ENCODE results near the gene PAK4. TPM values are rescaled to one million over a fixed set of nuclear protein-coding genes. Genes with fewer than 3 reads are reported as not detected.

The PAK4 gene
- polyA plus RNA-seq, 1 of the 3 experiments (the other 2 are of a cell fraction) = 36.4 TPM

DNA sequence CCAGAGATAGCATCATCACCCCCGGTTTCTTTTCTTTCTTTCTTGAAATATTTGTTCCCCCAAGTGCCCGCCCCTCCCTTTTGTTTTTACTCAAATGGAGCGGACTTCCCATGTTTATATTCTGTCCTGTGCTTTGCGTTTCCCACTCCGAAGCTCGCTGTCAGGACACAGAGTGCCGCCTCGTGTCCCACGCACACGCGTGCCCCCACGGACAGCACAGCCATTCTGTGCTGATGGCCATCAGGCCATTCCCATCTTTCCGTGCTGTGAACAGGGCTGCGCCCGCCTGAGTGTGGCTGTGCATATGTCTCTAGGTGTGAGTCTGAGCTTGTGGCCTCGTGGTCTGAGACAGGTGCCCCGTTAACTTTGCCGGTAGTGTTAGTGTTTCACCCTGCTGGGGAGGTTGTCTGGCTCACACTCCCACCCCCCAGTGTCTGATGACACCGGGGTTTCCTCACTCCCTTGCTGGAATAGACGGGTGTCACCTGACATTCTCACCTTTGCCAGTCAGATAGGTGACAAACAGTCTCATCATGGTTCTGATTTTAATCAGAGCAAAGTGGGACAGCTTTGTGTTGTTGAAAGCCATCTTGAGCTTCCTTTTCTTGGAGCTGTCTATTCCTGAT lies 6.9 kb downstream of the PAK4 start:
- Histone ChIP-seq H3K9me2 (no peaks in the 10 kb centered on the region), H3K9me3 (no peaks in the 10 kb centered on the region), H3K36me3 (replicated peaks in 1 of 2; ENCODE audit: control insufficient read depth in 1 of 2, insufficient read depth in 2 of 2, low read length in 1 of 2) (no peaks in the 10 kb centered on the region), H2AFZ (ENCODE audit: low read depth) (no peak overlapping the region), H3K79me2 (ENCODE audit: insufficient read depth) (peaks cover 97% of the 10 kb centered on the region), H3F3A (replicated peaks; ENCODE audit: insufficient read depth) (no peaks in the 10 kb centered on the region), H3K9ac (no peak overlapping the region), H3K4me3 (ENCODE audit: low read depth in 2 of 2, low read length in 1 of 2) (no peak overlapping the region), H3K4me1 (ENCODE audit: control insufficient read depth in 1 of 2, insufficient read depth in 2 of 2, low read depth in 1 of 2, low read length in 1 of 2) (peaks cover 0 to 49% of the 10 kb centered on the region in 2 experiments; a peak in 1 of 4 replicates), H4K20me1 (ENCODE audit: insufficient read depth) (peaks cover 85% of the 10 kb centered on the region), H3K27ac (ENCODE audit: low read depth in 2 of 2, low read length in 1 of 2) (no peak overlapping the region), H3K4me2 (no peak overlapping the region), H3K27me3 (ENCODE audit: insufficient read depth) (no peaks in the 10 kb centered on the region)
- ChIA-PET POLR2A (no interaction called here), CTCF (interaction anchor here (0.6 to 2.6 kb wide), 4 partner anchors 11 to 730 kb away, joined by 3 to 10 read pairs (median 3); partner anchors contain the start of gene FAM98C)
- TF ChIP-seq, protein P1, sequence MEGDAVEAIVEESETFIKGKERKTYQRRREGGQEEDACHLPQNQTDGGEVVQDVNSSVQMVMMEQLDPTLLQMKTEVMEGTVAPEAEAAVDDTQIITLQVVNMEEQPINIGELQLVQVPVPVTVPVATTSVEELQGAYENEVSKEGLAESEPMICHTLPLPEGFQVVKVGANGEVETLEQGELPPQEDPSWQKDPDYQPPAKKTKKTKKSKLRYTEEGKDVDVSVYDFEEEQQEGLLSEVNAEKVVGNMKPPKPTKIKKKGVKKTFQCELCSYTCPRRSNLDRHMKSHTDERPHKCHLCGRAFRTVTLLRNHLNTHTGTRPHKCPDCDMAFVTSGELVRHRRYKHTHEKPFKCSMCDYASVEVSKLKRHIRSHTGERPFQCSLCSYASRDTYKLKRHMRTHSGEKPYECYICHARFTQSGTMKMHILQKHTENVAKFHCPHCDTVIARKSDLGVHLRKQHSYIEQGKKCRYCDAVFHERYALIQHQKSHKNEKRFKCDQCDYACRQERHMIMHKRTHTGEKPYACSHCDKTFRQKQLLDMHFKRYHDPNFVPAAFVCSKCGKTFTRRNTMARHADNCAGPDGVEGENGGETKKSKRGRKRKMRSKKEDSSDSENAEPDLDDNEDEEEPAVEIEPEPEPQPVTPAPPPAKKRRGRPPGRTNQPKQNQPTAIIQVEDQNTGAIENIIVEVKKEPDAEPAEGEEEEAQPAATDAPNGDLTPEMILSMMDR (IDR thresholded peaks at IDR 0.05) = no peak
- TF ChIP-seq FOXM1 (IDR thresholded peaks at IDR 0.05; ENCODE audit: low read depth) (no peak), TAF1 (IDR thresholded peaks at IDR 0.05; ENCODE audit: borderline replicate concordance, low read depth, low read length) (no peak), EZH2phosphoT487 (IDR thresholded peaks at IDR 0.05; ENCODE audit: borderline replicate concordance, low read depth) (no peak), MEF2A (IDR thresholded peaks at IDR 0.05; ENCODE audit: borderline replicate concordance, low read depth) (no peak), GATA2 (CRISPR knock-in tag; IDR thresholded peaks at IDR 0.05) (no peak), GABPA (IDR thresholded peaks at IDR 0.05; ENCODE audit: low read depth) (no peak), NRF1 (IDR thresholded peaks at IDR 0.05; ENCODE audit: low read depth, low read length) (no peak), NFIC (IDR thresholded peaks at IDR 0.05; ENCODE audit: borderline replicate concordance) (no peak), CHD2 (IDR thresholded peaks at IDR 0.05; ENCODE audit: low read length, partially characterized antibody) (no peak), EP300 (IDR thresholded peaks at IDR 0.05; ENCODE audit: borderline replicate concordance in 1 of 2, low read depth in 1 of 2, low read length in 1 of 2) (no peak), FOXJ3 (CRISPR knock-in tag; IDR thresholded peaks at IDR 0.05) (no peak)
- TF ChIP-seq, protein P2, sequence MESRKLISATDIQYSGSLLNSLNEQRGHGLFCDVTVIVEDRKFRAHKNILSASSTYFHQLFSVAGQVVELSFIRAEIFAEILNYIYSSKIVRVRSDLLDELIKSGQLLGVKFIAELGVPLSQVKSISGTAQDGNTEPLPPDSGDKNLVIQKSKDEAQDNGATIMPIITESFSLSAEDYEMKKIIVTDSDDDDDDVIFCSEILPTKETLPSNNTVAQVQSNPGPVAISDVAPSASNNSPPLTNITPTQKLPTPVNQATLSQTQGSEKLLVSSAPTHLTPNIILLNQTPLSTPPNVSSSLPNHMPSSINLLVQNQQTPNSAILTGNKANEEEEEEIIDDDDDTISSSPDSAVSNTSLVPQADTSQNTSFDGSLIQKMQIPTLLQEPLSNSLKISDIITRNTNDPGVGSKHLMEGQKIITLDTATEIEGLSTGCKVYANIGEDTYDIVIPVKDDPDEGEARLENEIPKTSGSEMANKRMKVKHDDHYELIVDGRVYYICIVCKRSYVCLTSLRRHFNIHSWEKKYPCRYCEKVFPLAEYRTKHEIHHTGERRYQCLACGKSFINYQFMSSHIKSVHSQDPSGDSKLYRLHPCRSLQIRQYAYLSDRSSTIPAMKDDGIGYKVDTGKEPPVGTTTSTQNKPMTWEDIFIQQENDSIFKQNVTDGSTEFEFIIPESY (IDR thresholded peaks at IDR 0.05; ENCODE audit: borderline replicate concordance, low read depth) = no peak
- TF ChIP-seq, protein P3, sequence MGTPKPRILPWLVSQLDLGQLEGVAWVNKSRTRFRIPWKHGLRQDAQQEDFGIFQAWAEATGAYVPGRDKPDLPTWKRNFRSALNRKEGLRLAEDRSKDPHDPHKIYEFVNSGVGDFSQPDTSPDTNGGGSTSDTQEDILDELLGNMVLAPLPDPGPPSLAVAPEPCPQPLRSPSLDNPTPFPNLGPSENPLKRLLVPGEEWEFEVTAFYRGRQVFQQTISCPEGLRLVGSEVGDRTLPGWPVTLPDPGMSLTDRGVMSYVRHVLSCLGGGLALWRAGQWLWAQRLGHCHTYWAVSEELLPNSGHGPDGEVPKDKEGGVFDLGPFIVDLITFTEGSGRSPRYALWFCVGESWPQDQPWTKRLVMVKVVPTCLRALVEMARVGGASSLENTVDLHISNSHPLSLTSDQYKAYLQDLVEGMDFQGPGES (IDR thresholded peaks at IDR 0.05; ENCODE audit: low read depth, low read length) = no peak
- WGBS (ENCODE audit: low lambda C conversion rate) = 85% methylated on average over 15 of the region's 20 CpGs
- no peak for DNase-seq
